Midbrain (tissue), 1 donor: Measurements from ENCODE around the gene HOXA3.

ENCODE experiments used
- DNase-seq: peaks from one replicate; lab custom pipeline; 2025; lab: John Stamatoyannopoulos, UW

HOXA3 gene

DNA sequence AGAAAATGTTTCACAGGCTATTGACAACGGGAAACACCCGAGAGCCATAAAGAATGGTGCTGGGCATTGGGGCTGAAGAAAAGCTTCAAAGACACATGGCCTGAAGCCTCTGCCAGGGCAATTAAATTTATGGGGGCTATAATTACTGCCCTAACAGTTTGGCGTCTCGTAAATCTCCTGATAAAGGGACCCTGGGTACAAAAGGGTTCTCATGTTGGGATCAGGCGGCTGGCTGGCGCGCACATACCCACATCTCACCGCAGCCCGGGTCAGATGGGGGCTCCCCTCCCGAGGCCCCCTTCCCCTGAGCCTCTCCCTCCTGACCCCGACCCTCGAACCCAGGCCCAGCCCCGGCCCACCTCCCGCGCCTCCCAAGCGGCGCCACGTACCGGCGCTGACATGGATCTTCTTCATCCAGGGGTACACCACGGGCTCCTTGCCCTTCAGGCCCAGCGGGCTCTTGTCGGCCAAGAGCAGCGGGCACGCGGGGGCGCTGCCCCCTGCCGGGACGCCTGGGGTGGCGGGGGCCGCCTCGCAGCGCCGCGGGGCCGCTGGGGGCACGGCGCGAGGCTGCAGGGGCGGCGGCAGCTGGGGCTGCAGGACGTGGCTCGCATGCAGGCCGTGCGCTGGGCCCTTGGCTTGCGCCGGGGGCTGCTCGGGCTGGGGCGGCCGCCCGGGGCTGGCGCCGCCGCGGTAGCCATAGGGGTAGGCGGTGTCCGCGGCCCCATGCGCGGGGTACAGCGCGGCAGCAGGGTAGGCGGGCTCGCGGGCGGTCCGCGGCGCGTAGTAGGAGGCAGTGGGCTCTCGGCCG, 22.4 kb downstream of the HOXA3 start:
- DNase-seq: no peak

- DNase-seq: no peak
Measured at GRCh38 chr7:27128776-27129728, 23.3 kb downstream of the HOXA3 start.

GRCh38 chr7:27128034-27128433, 24.3 kb downstream of the HOXA3 start:
- DNase-seq: no peak

- no peak for DNase-seq
Measured at GRCh38 chr7:27126596-27127327, 25.6 kb downstream of the HOXA3 start.

DNA sequence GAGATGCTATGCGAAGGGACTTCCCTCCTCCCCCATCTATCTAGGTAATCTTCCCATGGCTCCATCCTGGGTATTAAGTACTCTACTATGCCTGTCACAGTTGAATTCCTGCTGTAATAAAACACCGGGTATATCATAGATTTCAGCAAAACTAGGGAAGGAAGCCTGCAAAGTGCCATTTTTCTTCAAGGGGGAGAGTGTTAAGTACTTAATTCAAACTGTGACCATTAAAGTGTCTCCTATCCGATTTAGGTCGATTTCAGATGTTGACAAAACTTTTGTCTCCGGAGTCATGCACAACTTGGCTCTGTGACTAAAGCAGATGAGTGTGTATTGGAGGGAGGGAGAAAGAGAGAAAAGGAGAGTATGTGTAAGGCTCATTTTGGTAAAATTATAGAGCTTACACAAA, 26.4 kb downstream of the HOXA3 start:
- no peak for DNase-seq

DNA sequence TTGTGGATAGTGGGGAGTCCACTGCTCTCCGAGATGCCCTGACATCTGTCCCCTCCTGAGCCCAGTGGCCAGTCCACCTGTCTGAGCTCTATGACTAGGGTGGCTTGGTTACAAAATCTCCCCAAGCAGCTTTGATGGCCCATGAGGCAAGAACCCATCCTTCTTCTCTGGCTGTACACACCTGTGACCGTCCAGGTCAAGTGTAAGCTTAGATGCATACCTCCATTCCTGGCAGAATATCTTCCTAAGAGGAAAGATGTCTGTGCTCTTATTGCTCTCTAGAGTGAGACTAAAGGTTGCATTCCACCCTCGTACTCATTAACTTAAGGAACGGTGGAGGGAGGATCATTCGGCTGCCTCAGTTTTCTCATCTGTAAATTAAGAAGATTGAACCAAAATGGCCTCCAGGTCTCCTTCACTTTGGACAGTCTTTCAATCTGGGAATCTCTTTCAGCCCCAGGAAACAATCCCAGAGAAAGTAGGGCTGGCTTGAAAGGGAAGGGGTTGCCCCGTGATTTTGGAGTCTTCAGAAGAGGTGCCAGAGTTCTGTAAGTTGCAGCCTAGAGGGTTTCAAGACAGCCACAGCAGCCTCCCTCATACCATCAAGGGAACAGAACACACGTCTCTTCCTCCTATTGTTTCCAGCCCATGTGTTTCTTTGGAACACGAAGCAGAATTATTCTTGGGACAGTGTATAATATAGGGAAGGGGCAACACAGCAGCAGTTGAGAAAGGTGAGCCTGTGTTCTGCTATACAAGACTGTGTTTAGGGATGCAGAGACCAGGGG, 27.3 kb downstream of the HOXA3 start:
- no peak for DNase-seq

- DNase-seq: no peak
Measured at GRCh38 chr7:27124096-27124901, 28.1 kb downstream of the HOXA3 start.

DNA sequence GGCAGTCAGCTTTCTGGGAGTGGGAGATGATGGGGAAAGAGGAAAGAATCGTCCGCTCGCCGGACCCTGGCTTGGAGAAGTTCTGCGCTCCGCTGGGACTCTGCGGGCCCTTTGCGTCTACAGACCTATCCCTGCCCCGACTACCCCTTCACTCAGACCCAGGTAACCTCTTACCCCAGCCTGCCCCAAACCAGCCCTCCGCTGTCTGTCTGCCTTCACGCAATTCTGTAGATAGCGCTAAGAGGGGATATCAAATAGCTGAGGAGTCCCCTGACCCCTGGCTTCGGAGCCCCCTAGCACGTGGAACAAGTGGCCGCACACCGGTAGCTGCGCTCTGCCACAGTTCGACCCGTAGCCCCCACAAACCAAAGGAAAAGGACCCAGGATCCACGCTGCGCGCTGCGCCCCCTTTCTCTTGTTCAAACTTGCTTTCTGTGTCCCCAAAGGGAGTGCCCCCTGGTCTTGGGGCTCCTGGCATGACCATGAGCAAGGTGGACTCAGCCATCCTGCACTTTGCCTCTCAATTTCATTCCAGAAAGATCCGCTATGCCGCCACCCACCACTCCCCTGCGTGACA, 28.8 kb downstream of the HOXA3 start:
- DNase-seq: no peak

DNA sequence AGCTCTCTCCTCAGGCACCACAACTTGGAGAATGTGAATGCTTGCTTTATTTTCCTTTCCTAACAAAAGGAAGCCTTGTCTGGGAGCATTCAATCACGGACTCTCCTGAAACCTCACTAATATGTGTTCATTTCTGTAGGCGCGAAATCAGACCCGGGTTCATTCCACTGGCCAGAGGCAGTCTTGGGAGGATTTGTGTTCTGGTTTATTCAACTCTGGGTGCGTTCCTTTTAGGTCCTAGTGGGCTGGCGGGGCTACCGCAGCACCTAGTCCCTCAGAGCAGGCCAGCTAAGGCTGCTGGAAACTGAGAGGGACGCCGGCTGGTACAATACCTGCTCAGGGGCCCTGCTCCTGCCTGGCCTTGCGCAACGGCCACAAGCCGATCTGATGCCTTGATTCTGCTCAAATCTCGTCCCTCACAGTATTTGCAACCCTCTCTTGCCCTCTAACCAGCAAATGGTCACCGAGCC, 29.3 kb downstream of the HOXA3 start:
- no peak for DNase-seq

GRCh38 chr7:27122077-27122910, 30.1 kb downstream of the HOXA3 start:
- no peak for DNase-seq

DNA sequence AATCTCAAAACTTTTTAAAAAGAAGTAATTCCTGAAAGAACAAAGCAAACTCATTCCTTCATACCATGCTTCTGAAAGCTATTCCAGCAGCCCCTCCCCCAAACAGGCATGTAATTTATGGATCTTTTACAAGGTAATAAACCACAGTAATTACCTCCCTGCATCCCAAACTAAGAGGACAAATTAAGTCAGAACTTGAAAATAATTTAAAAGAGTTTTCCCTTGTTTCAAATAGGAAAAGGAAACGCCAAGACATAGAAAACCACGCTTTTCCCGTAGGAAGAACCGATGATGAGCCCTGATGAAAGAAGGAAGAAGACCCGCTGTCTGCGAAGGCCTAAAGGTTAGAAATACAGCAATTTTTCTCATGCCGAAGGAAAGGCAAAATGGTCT, 30.7 kb downstream of the HOXA3 start:
- no peak for DNase-seq

DNA sequence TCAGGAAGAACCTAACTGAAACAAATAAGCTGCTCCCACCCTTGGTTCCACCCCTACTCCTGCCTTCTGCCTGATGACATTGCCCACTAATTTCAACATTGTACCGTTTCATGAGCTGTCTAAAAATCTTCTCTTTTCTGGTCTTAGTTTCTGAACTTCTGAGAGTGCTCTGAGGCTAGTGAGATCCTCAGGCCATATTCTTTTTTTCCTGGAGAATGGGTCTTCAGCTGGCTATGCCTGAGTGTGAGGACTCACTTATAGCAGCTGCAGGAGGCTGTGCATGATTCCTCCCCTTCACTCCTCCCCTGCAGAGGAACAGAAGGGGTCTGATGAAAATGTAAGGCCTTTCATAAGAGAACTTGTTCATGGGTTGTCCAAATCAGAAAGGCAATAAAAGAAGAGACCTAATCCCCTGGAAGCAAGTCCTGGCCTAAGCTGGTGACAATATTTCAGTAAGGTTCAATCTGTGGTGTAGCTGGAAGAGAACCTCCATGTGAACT, 32.9 kb downstream of the HOXA3 start:
- no peak for DNase-seq

DNA sequence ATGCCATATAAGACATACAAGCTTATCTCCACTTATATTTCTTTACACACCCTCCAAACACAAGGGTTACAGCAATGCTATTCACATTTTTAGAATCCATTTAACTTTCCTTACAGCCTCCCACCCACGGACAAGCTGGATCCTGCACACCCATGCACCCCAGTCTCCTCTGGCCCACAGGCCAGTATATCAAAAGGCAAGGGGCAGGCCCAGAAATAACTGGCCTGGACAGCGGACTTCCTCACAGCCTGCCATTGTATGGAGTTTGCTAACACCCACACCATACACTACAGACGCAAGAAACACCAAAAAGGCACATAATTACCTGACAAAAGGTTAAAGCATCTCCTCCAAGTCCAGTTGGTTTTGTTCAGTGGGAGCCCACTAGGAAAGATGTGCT, 33.8 kb downstream of the HOXA3 start:
- DNase-seq: no peak

- DNase-seq: no peak
Measured at GRCh38 chr7:27117887-27118491, 34.4 kb downstream of the HOXA3 start.

DNA sequence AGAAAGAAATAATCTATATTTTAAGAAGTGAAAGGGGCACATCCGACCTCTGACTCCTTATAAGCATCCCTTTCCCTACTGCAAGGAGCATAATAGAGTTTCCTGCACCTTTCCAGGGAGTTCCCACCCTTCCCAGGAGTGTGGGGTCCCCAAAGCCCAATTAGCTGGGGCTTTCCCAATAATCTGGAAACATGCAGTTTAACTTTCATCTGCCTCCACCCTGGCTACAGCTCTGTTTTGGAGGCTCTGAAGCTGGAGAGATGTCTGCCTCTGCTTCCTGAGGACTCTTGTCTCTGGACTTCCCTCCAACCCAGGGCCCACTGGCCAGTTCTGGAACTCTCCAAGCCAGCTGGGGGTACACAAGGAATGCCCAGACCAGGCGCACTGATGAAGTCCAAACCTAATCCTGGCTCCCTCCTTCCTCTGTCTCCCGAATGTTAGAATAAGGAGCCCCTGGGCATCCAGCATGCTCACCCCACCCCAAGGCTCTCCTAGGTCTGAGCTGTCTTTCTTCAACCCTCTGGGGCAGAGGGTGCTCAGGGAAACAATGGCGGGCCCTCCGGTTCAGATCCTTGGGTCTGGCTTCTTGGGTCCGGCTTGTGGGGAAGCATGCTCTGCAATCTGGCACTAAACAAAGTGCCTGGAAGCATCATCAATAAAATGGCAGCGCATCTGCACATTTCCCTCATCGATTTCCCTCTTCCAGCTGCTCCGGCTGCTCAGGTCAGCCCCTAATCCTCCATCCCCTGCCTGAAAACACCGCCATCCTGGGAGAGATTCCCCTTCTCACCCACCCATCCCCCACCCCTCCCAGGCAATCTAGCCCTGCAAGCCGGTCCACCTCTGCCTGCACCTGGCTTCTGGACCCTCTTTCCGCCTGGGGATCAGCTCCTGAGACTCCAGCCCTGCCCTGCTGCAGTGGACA, 35.2 kb downstream of the HOXA3 start:
- DNase-seq: no peak

- DNase-seq: no peak
Measured at GRCh38 chr7:27116031-27116961, 36.1 kb downstream of the HOXA3 start.
